Skeletal muscle tissue (tissue), 4 donors: ENCODE results near the gene RGS8. TPM values are rescaled to one million over a fixed set of nuclear protein-coding genes. Genes with fewer than 3 reads are reported as not detected.

Experiments
- H3K27ac ChIP-seq: one replicate; pipeline ENCODE4 v1.7.0; 2013; ENCODE audit warnings: mild to moderate bottlenecking, low read depth, low read length, inconsistent platforms
- H3K27me3 ChIP-seq, 3 donors: one replicate each; pipeline ENCODE4 v1.7.0; 2013; ENCODE audit warnings: low read length in 3 of 3; ENCODE audit not compliant: control insufficient read depth in 3 of 3, insufficient read depth in 3 of 3
- H3K36me3 ChIP-seq, 3 donors: one replicate each; pipeline ENCODE4 v1.7.0; 2013; ENCODE audit warnings: low read length in 3 of 3; ENCODE audit not compliant: control insufficient read depth in 3 of 3, insufficient read depth in 3 of 3
- H3K4me1 ChIP-seq, 3 donors: one replicate each; pipeline ENCODE4 v1.7.0; 2013; ENCODE audit warnings: low read length in 3 of 3, mild to moderate bottlenecking in 3 of 3; ENCODE audit not compliant: control insufficient read depth in 3 of 3, insufficient read depth in 3 of 3
- H3K4me3 ChIP-seq, 3 donors: one replicate each; pipeline ENCODE4 v1.7.0; 2013; ENCODE audit warnings: low read length in 3 of 3
- H3K9ac ChIP-seq, 3 donors: one replicate each; pipeline ENCODE4 v1.7.0; 2013; ENCODE audit warnings: low read length in 3 of 3, mild to moderate bottlenecking in 3 of 3, moderate library complexity in 2 of 3, low read depth in 1 of 3
- H3K9me3 ChIP-seq, 3 donors: one replicate each; pipeline ENCODE4 v1.7.0; 2013; ENCODE audit warnings: low read length in 3 of 3; ENCODE audit not compliant: control insufficient read depth in 3 of 3
- total RNA-seq: library from RNA; depleted of rRNA; stranded (reverse); fragments of >200 nt; gene quantifications from one replicate; pipeline ENCODE4 v1.2.3, GENCODE V29; 2014
- donor health status: Osteomylitis.

Gene RGS8
- total RNA-seq, 1 donor from 2014 or later, result not detected

- Histone ChIP-seq H3K9ac (no peak overlapping the region), H3K36me3 (no peaks in the 10 kb centered on the region), H3K4me1 (no peaks in the 10 kb centered on the region), H3K27ac (no peak overlapping the region), H3K9me3 (no peaks in the 10 kb centered on the region), H3K4me3 (no peak overlapping the region), H3K27me3 (no peaks in the 10 kb centered on the region)
Measured at GRCh38 chr1:182718311-182718710, 33.9 kb upstream of the RGS8 start.

- Histone ChIP-seq H3K9me3 (no peaks in the 10 kb centered on the region), H3K4me1 (no peaks in the 10 kb centered on the region), H3K27me3 (no peaks in the 10 kb centered on the region), H3K36me3 (no peaks in the 10 kb centered on the region), H3K4me3 (no peak overlapping the region), H3K27ac (no peak overlapping the region), H3K9ac (no peak overlapping the region)
Measured at GRCh38 chr1:182716740-182717720, 32.6 kb upstream of the RGS8 start.

- no peaks in the 10 kb centered on the region for H3K4me1 ChIP-seq
- no peaks in the 10 kb centered on the region for H3K36me3 ChIP-seq
- H3K4me3 ChIP-seq, result no peak overlapping the region
- no peak overlapping the region for H3K27ac ChIP-seq
- no peak overlapping the region for H3K9ac ChIP-seq
- no peaks in the 10 kb centered on the region for H3K27me3 ChIP-seq
- H3K9me3 ChIP-seq, result no peaks in the 10 kb centered on the region
Measured at GRCh38 chr1:182715531-182715930, 31.1 kb upstream of the RGS8 start.

- Histone ChIP-seq H3K4me1 (no peaks in the 10 kb centered on the region), H3K9me3 (no peaks in the 10 kb centered on the region), H3K36me3 (no peaks in the 10 kb centered on the region), H3K27ac (no peak overlapping the region), H3K4me3 (no peak overlapping the region), H3K27me3 (no peaks in the 10 kb centered on the region), H3K9ac (no peak overlapping the region)
Measured at GRCh38 chr1:182714546-182714945, 30.2 kb upstream of the RGS8 start.

GRCh38 chr1:182713939-182714338 is 29.6 kb upstream of the RGS8 start:
- no peaks in the 10 kb centered on the region for H3K4me1 ChIP-seq
- no peak overlapping the region for H3K27ac ChIP-seq
- H3K9ac ChIP-seq, result no peak overlapping the region
- H3K36me3 ChIP-seq, result no peaks in the 10 kb centered on the region
- H3K9me3 ChIP-seq, result no peaks in the 10 kb centered on the region
- H3K27me3 ChIP-seq, result no peaks in the 10 kb centered on the region
- no peak overlapping the region for H3K4me3 ChIP-seq

GRCh38 chr1:182713492-182713891 is 29.1 kb upstream of the RGS8 start:
- Histone ChIP-seq H3K9ac (no peak overlapping the region), H3K9me3 (no peaks in the 10 kb centered on the region), H3K4me3 (no peak overlapping the region)

GRCh38 chr1:182709855-182710254 is 25.5 kb upstream of the RGS8 start:
- H3K27me3 ChIP-seq, result no peaks in the 10 kb centered on the region
- no peak overlapping the region for H3K4me3 ChIP-seq
- no peaks in the 10 kb centered on the region for H3K36me3 ChIP-seq
- no peaks in the 10 kb centered on the region for H3K4me1 ChIP-seq
- H3K9me3 ChIP-seq, result no peaks in the 10 kb centered on the region
- no peak overlapping the region for H3K27ac ChIP-seq
- H3K9ac ChIP-seq, result no peak overlapping the region

More at GRCh38 chr1:182713492-182713891, 29.1 kb upstream of the RGS8 start:
- no peaks in the 10 kb centered on the region for H3K27me3 ChIP-seq
- no peaks in the 10 kb centered on the region for H3K4me1 ChIP-seq
- no peak overlapping the region for H3K27ac ChIP-seq
- H3K36me3 ChIP-seq, result no peaks in the 10 kb centered on the region

- Histone ChIP-seq H3K27me3 (no peaks in the 10 kb centered on the region), H3K4me1 (no peaks in the 10 kb centered on the region), H3K36me3 (no peaks in the 10 kb centered on the region), H3K27ac (no peak overlapping the region), H3K9me3 (no peaks in the 10 kb centered on the region), H3K9ac (no peak overlapping the region), H3K4me3 (no peak overlapping the region)
Measured at GRCh38 chr1:182709225-182709764, 24.9 kb upstream of the RGS8 start.

- no peaks in the 10 kb centered on the region for H3K4me1 ChIP-seq
- H3K9ac ChIP-seq, result no peak overlapping the region
- no peaks in the 10 kb centered on the region for H3K9me3 ChIP-seq
- no peaks in the 10 kb centered on the region for H3K27me3 ChIP-seq
- no peaks in the 10 kb centered on the region for H3K36me3 ChIP-seq
- H3K27ac ChIP-seq, result no peak overlapping the region
- no peak overlapping the region for H3K4me3 ChIP-seq
Measured at GRCh38 chr1:182707122-182707521, 22.7 kb upstream of the RGS8 start.

GRCh38 chr1:182704677-182705076 is 20.3 kb upstream of the RGS8 start:
- Histone ChIP-seq H3K9me3 (no peaks in the 10 kb centered on the region), H3K27me3 (no peaks in the 10 kb centered on the region), H3K4me1 (peaks cover 0 to 6% (median 2%) of the 10 kb centered on the region in 3 donors), H3K36me3 (no peaks in the 10 kb centered on the region), H3K9ac (no peak overlapping the region), H3K4me3 (no peak overlapping the region), H3K27ac (no peak overlapping the region)
